Small intestine (tissue), 7 donors: Measurements from ENCODE around the gene CFAP97D2. TPM values are rescaled to one million over a fixed set of nuclear protein-coding genes. Genes with fewer than 3 reads are reported as not detected.
"Not testable (repeated sequence)": the region's sequence is repeated elsewhere in the genome, so short reads cannot be mapped to it uniquely, and the experiment has no call there.

ENCODE experiments used
- DNase-seq, 2 donors: peaks; one replicate each; pipeline versions ENCODE4 v3.0.0 to v3.0.0-alpha.2; 2013
- FAIRE-seq: peaks from 2 replicates; lab custom pipeline; 2012; peaks lifted over from hg19 to GRCh38; lab: Jason Lieb, UNC
- H3K27ac ChIP-seq, 3 donors: one replicate each; pipeline ENCODE4 v1.5.1; 2013; ENCODE audit warnings: low read length in 2 of 3, mild to moderate bottlenecking in 2 of 3, control low read depth in 1 of 3, inconsistent platforms in 1 of 3, low read depth in 1 of 3, moderate library complexity in 1 of 3
- H3K27me3 ChIP-seq, 3 donors: one replicate each; pipeline ENCODE4 v1.6.1; 2013; ENCODE audit warnings: low read length in 3 of 3, inconsistent platforms in 1 of 3; ENCODE audit not compliant: control insufficient read depth in 3 of 3, insufficient read depth in 3 of 3
- H3K36me3 ChIP-seq, 3 donors: one replicate each; pipeline ENCODE4 v1.6.1; 2013; ENCODE audit warnings: low read length in 3 of 3, inconsistent platforms in 1 of 3, low read depth in 1 of 3, mild to moderate bottlenecking in 1 of 3, moderate library complexity in 1 of 3; ENCODE audit not compliant: control insufficient read depth in 3 of 3, insufficient read depth in 2 of 3
- H3K4me1 ChIP-seq, 3 donors: one replicate each; pipeline ENCODE4 v1.6.1; 2013; ENCODE audit warnings: low read length in 2 of 3, inconsistent platforms in 1 of 3, low read depth in 1 of 3, mild to moderate bottlenecking in 1 of 3, moderate library complexity in 1 of 3; ENCODE audit not compliant: control insufficient read depth in 3 of 3, insufficient read depth in 2 of 3
- H3K4me3 ChIP-seq, 3 donors: one replicate each; pipeline ENCODE4 v1.5.1; 2013; ENCODE audit warnings: low read length in 3 of 3, control low read depth in 1 of 3, inconsistent platforms in 1 of 3, low read depth in 1 of 3, mild to moderate bottlenecking in 1 of 3, moderate library complexity in 1 of 3
- H3K9me3 ChIP-seq, 2 donors: one replicate each; pipeline ENCODE4 v1.6.1; 2013; ENCODE audit warnings: low read depth in 1 of 2, low read length in 1 of 2; ENCODE audit not compliant: control insufficient read depth in 2 of 2, insufficient read depth in 1 of 2
- WGBS, 3 donors: extraction: QIAGEN DNeasy Blood & Tissue Kit; methylation state at CpG; one replicate each; pipeline ENCODE4 v1.1.7; 2013; 5-methylcytosine and 5-hydroxymethylcytosine counted together
- polyA plus RNA-seq, 4 donors: library from polyadenylated mRNA; stranded (reverse) in 3 of 4; unstranded in 1 of 4; fragments of 200-250 nt in 3 of 4; fragments of 120-200 nt in 1 of 4; gene quantifications; one replicate each; pipeline versions ENCODE4 v1.2.1 to v1.2.3, GENCODE V29; 2013
- donor health status: healthy with polysubstance abuse.
- donor health status: control.
- donor health status: control.
- donor health status: Bipolar disorder and iron deficiency.
- donor health status: healthy.

The CFAP97D2 gene
- polyA plus RNA-seq, 4 donors = not detected

DNA sequence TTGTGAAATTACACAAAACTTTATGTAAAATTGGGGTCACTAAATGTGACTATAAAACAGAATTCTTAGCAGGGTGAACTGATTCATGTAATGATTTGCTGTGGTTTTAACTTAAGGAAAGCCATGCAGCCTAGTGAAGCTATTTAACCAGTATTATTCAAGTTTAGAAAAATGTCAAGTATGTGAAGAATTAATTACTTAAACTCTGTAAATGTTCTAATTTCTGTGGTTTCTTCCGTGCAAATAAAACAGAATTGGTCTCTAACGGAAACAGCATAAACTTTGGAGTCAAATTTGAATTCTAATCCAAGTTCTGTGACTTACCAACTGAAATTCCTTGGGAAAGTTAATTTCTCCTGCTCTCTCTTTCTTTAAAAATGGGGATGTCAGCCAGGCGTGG is 69.0 kb downstream of the CFAP97D2 start:
- DNase-seq (no peak), FAIRE-seq (no peak)
- Histone ChIP-seq H3K9me3 (no peaks in the 10 kb centered on the region), H3K27me3 (no peaks in the 10 kb centered on the region), H3K27ac (no peak overlapping the region), H3K4me3 (no peak overlapping the region), H3K4me1 (no peaks in the 10 kb centered on the region), H3K36me3 (peaks cover 11 to 46% (median 30%) of the 10 kb centered on the region in 3 donors)
- WGBS, 3 donors = 71 to 91% (median 88%) methylated on average over 3 of the region's 3 CpGs

DNA sequence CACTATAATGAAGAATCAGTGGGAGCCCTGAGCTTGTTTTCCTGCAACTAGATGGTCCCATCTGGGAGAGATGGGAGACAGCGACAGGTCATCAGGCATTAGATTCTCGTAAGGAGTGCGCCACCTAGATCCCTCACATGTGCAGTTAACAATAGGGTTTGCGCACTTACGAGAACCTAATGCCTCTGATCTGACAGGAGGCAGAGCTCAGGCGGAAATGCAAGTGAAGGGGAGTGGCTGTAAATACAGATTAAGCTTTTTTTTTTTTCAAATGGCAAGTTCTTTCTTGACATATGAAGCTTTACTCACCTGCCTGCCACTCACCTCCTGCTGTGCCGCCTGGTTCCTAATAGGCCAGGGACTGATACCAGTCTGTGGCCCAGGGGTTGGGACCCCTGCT is 70.0 kb downstream of the CFAP97D2 start:
- H3K4me3 ChIP-seq = no peak overlapping the region
- DNase-seq (no peak), FAIRE-seq (no peak)
- H3K27me3 ChIP-seq = no peaks in the 10 kb centered on the region
- no peaks in the 10 kb centered on the region for H3K9me3 ChIP-seq
- no peak overlapping the region for H3K27ac ChIP-seq
- 88 to 96% (median 92%) methylated on average over 7 of the region's 7 CpGs for WGBS, 3 donors
- H3K36me3 ChIP-seq = peaks cover 11 to 50% (median 30%) of the 10 kb centered on the region in 3 donors
- H3K4me1 ChIP-seq = no peaks in the 10 kb centered on the region

DNA sequence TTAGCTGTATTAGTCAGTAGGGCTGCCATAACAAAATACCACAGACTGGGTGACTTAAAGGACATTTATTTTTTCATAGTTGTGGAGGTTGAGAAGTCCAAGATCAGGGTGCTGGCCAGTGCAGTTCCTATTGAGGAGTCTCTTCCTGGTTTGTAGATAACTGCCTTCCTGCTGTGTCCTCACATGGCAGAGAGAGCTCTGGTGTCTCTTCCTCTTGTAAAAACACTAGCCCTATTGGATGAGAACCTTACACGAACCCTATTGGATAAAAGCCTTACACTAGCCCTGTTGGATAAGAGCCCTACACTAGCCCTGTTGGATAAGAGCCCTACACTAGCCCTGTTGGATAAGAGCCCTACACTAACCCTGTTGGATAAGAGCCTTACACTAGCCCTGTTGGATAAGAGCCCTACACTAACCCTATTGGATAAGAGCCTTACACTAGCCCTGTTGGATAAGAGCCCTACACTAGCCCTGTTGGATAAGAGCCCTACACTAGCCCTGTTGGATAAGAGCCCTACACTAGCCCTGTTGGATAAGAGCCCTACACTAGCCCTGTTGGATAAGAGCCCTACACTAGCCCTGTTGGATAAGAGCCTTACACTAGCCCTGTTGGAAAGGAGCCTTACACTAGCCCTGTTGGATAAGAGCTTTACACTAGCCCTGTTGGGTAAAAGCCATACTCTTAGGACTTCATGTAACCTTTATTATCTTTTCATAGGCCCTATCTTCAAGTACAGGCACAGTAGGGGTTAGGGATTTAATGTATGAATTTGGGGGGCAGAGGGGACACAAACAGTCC is 72.8 kb downstream of the CFAP97D2 start:
- H3K9me3 ChIP-seq, DNase-seq, FAIRE-seq, H3K4me1 ChIP-seq, H3K27ac ChIP-seq, H3K27me3 ChIP-seq, H3K4me3 ChIP-seq: not testable (repeated sequence)
- peaks cover 8 to 45% (median 22%) of the 10 kb centered on the region in 3 donors for H3K36me3 ChIP-seq
- 90 to 96% (median 96%) methylated on average over 1 of the region's 1 CpG for WGBS, 3 donors

DNA sequence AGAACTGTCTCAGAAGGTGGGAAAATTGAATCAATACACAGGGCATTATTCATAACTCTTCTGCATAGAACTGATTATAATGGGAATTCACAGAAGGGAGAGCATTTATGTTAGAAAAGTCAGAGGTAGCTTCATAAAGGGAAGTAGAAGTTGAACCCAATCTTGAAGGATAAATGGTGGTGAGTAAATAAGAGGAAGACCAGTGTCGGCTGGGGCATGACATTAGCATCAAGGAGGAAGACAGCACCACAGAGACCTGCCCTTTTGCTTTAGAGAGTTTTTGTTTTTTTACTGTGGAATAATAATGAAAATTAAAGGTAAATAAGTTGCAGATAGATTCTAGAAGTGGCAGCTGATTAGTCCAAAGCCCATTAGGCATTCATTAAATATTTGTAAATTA is 77.5 kb downstream of the CFAP97D2 start:
- no peaks in the 10 kb centered on the region for H3K9me3 ChIP-seq
- no peak overlapping the region for H3K4me3 ChIP-seq
- no peak for FAIRE-seq
- no peak for DNase-seq
- 86 to 100% (median 90%) methylated on average over 1 of the region's 1 CpG for WGBS, 3 donors
- no peaks in the 10 kb centered on the region for H3K4me1 ChIP-seq
- no peak overlapping the region for H3K27ac ChIP-seq
- no peaks in the 10 kb centered on the region for H3K27me3 ChIP-seq
- peaks cover 16 to 40% (median 24%) of the 10 kb centered on the region in 3 donors for H3K36me3 ChIP-seq

DNA sequence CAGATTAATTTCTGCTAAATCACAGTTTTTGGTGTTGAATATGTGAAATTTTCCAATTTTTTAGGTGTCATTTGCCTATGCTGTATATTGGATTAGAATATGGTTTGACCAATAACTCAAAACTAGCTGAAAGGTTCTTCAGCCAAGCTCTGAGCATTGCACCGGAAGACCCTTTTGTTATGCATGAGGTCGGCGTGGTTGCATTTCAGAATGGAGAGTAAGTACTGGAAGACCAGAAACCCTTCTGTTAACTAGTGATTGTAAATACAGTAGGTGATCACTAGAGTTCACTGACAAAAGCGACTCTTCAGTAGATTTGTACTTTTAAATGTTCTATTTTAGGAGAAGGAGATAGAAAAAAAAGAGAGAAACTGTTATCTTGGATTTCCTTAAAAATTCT is 78.0 kb downstream of the CFAP97D2 start:
- H3K27ac ChIP-seq = no peak overlapping the region
- H3K9me3 ChIP-seq = no peaks in the 10 kb centered on the region
- WGBS, 3 donors = 91 to 95% (median 95%) methylated on average over 4 of the region's 4 CpGs
- H3K4me3 ChIP-seq = no peak overlapping the region
- H3K36me3 ChIP-seq = peaks cover 17 to 41% (median 22%) of the 10 kb centered on the region in 3 donors
- H3K4me1 ChIP-seq = no peaks in the 10 kb centered on the region
- H3K27me3 ChIP-seq = no peaks in the 10 kb centered on the region
- FAIRE-seq (no peak), DNase-seq (no peak)

DNA sequence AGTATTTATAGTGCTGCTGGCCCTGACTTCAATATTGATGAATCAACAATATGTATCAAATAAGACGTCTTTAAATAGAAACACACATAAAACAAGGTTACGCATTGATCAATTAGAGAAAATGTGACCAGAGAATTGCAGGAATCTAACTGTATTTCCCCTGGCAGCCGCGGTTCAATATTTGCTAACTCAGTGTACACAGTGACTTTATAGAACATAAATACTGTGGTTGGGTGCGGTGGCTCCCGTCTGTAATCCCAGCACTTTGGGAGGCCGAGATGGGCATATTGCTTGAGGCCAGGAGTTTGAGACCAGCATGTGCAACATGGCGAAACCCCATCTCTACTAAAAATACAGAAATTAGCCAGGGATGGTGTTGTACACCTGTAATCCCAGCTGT is 79.5 kb downstream of the CFAP97D2 start:
- Histone ChIP-seq H3K27ac (no peak overlapping the region), H3K27me3 (no peaks in the 10 kb centered on the region), H3K36me3 (peaks cover 17 to 44% (median 24%) of the 10 kb centered on the region in 3 donors), H3K9me3 (no peaks in the 10 kb centered on the region), H3K4me3 (no peak overlapping the region), H3K4me1 (no peaks in the 10 kb centered on the region)
- 90 to 95% (median 91%) methylated on average over 8 of the region's 8 CpGs for WGBS, 3 donors
- FAIRE-seq = no peak
- DNase-seq = no peak

DNA sequence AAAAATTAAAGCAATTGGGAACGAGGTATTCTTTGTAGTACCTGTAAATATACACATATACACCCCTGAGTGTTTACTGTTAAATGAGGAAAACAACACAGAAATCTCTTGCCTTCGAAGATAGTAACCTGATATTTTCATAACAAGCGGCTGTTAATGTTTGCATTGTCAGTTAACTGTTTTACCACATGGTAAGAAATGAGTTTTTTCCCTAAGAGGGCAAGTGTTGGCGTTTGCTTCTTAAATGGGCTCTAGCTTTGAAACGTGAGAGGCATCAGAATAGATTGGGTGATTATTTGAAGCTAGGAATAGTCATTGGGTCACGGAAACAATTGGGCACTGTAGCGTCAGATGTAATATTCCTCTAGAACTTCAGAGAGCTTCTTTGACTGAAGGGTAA is 80.3 kb downstream of the CFAP97D2 start:
- Histone ChIP-seq H3K36me3 (peaks cover 17 to 50% (median 25%) of the 10 kb centered on the region in 3 donors), H3K27ac (no peak overlapping the region)
- WGBS, 3 donors = 87 to 93% (median 90%) methylated on average over 7 of the region's 7 CpGs

DNA sequence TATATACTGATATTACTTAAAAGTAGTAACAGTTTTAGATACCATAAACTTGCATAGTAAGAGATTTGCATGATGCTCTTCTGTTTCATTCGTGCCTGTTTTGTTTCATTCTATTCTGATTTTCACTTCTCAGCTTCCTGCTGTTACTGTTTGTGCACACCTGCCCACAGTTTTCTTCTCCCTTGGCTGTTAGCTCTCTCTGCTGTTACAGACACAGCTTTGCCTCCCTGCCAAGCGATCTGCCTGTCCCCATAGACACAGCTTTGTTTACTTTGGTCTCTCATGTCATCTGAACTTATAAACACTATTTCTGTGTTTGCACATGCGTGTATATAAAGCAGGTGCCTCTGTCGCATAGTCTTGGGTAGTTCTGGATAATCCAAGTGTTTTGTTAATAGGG is 80.9 kb downstream of the CFAP97D2 start:
- WGBS, 3 donors = 68 to 83% (median 77%) methylated on average over 4 of the region's 4 CpGs
- H3K27ac ChIP-seq = no peak overlapping the region

More for the DNA sequence above, 80.3 kb downstream of the CFAP97D2 start:
- DNase-seq (no peak), FAIRE-seq (no peak)
- H3K27me3 ChIP-seq = no peaks in the 10 kb centered on the region
- H3K4me1 ChIP-seq = no peaks in the 10 kb centered on the region
- H3K9me3 ChIP-seq = no peaks in the 10 kb centered on the region
- H3K4me3 ChIP-seq = no peak overlapping the region

More for the DNA sequence above, 80.9 kb downstream of the CFAP97D2 start:
- Histone ChIP-seq H3K27me3 (no peaks in the 10 kb centered on the region), H3K9me3 (no peaks in the 10 kb centered on the region), H3K4me1 (no peaks in the 10 kb centered on the region), H3K36me3 (peaks cover 18 to 54% (median 25%) of the 10 kb centered on the region in 3 donors), H3K4me3 (no peak overlapping the region)
- FAIRE-seq (no peak), DNase-seq (no peak)
